ENCODE results near the gene NNMT.

Gene NNMT

GRCh38 chr11:114301927-114302326 is 5.7 kb downstream of the NNMT start:
- H3K4me3 ChIP-seq (ENCODE audit: low read length): no peak overlapping the region
- DNase-seq (ENCODE audit: low read depth, low spot score): no peak

GRCh38 chr11:114302663-114303062 is 6.5 kb downstream of the NNMT start:
- DNase-seq (ENCODE audit: low read depth, low spot score): no peak
- H3K4me3 ChIP-seq (ENCODE audit: low read length): no peak overlapping the region

- H3K4me3 ChIP-seq (ENCODE audit: low read length): no peak overlapping the region
- DNase-seq (ENCODE audit: low read depth, low spot score): no peak
These were observed 7.9 kb downstream of the NNMT start for GRCh38 chr11:114304065-114304464.

- H3K4me3 ChIP-seq (ENCODE audit: low read length): no peak overlapping the region
- DNase-seq (ENCODE audit: low read depth, low spot score): no peak
These were observed 8.8 kb downstream of the NNMT start for GRCh38 chr11:114304969-114305368.

- DNase-seq (ENCODE audit: low read depth, low spot score): no peak
- no peak overlapping the region for H3K4me3 ChIP-seq (ENCODE audit: low read length)
These were observed 11.5 kb downstream of the NNMT start for GRCh38 chr11:114307524-114308203.

GRCh38 chr11:114308689-114309089 is 12.5 kb downstream of the NNMT start:
- H3K4me3 ChIP-seq (ENCODE audit: low read length): no peak overlapping the region
- no peak for DNase-seq (ENCODE audit: low read depth, low spot score)

GRCh38 chr11:114309517-114309916 is 13.3 kb downstream of the NNMT start:
- no peak for DNase-seq (ENCODE audit: low read depth, low spot score)
- H3K4me3 ChIP-seq (ENCODE audit: low read length): no peak overlapping the region

GRCh38 chr11:114310095-114310494 is 13.9 kb downstream of the NNMT start:
- DNase-seq (ENCODE audit: low read depth, low spot score): no peak
- no peak overlapping the region for H3K4me3 ChIP-seq (ENCODE audit: low read length)

- no peak for DNase-seq (ENCODE audit: low read depth, low spot score)
- H3K4me3 ChIP-seq (ENCODE audit: low read length): no peak overlapping the region
These were observed 15.7 kb downstream of the NNMT start for GRCh38 chr11:114311946-114312345.

- DNase-seq (ENCODE audit: low read depth, low spot score): no peak
- H3K4me3 ChIP-seq (ENCODE audit: low read length): no peak overlapping the region
These were observed 17.9 kb downstream of the NNMT start for GRCh38 chr11:114314096-114314495.

- no peak overlapping the region for H3K4me3 ChIP-seq (ENCODE audit: low read length)
- DNase-seq (ENCODE audit: low read depth, low spot score): no peak
These were observed 19.7 kb downstream of the NNMT start for GRCh38 chr11:114315749-114316368.

GRCh38 chr11:114316980-114317786 is 21.0 kb downstream of the NNMT start:
- H3K4me3 ChIP-seq (ENCODE audit: low read length): no peak overlapping the region
- no peak for DNase-seq (ENCODE audit: low read depth, low spot score)

- H3K4me3 ChIP-seq (ENCODE audit: low read length): no peak overlapping the region
- DNase-seq (ENCODE audit: low read depth, low spot score): no peak
These were observed 21.6 kb downstream of the NNMT start for GRCh38 chr11:114317787-114318137.

GRCh38 chr11:114318361-114318760 is 22.2 kb downstream of the NNMT start:
- no peak overlapping the region for H3K4me3 ChIP-seq (ENCODE audit: low read length)
- no peak for DNase-seq (ENCODE audit: low read depth, low spot score)

GRCh38 chr11:114319716-114320328 is 23.6 kb downstream of the NNMT start:
- DNase-seq (ENCODE audit: low read depth, low spot score): no peak
- no peak overlapping the region for H3K4me3 ChIP-seq (ENCODE audit: low read length)

GRCh38 chr11:114321621-114322257 is 25.5 kb downstream of the NNMT start:
- DNase-seq (ENCODE audit: low read depth, low spot score): no peak
- no peak overlapping the region for H3K4me3 ChIP-seq (ENCODE audit: low read length)

GRCh38 chr11:114322934-114323333 is 26.7 kb downstream of the NNMT start:
- DNase-seq (ENCODE audit: low read depth, low spot score): no peak
- H3K4me3 ChIP-seq (ENCODE audit: low read length): no peak overlapping the region

- no peak overlapping the region for H3K4me3 ChIP-seq (ENCODE audit: low read length)
- DNase-seq (ENCODE audit: low read depth, low spot score): no peak
These were observed 30.0 kb downstream of the NNMT start for GRCh38 chr11:114326151-114326550.

- no peak for DNase-seq (ENCODE audit: low read depth, low spot score)
These were observed 30.6 kb downstream of the NNMT start for GRCh38 chr11:114326776-114327175.

GRCh38 chr11:114330373-114330772 is 34.2 kb downstream of the NNMT start:
- DNase-seq (ENCODE audit: low read depth, low spot score): no peak
- no peak overlapping the region for H3K4me3 ChIP-seq (ENCODE audit: low read length)

More at GRCh38 chr11:114326776-114327175, 30.6 kb downstream of the NNMT start:
- H3K4me3 ChIP-seq (ENCODE audit: low read length): no peak overlapping the region
